Skeletal muscle tissue (tissue), 4 donors: ENCODE measurements around the gene NCKAP5. TPM values are rescaled to one million over a fixed set of nuclear protein-coding genes. Genes with fewer than 3 reads are reported as not detected.
A peak's percentile ranks its signal among the peaks of the same experiment; 100 is the strongest.

Source experiments
- H3K27ac ChIP-seq: one replicate; pipeline ENCODE4 v1.7.0; 2013; ENCODE audit warnings: mild to moderate bottlenecking, low read depth, low read length, inconsistent platforms
- H3K27me3 ChIP-seq, 3 donors: one replicate each; pipeline ENCODE4 v1.7.0; 2013; ENCODE audit warnings: low read length in 3 of 3; ENCODE audit not compliant: control insufficient read depth in 3 of 3, insufficient read depth in 3 of 3
- H3K36me3 ChIP-seq, 3 donors: one replicate each; pipeline ENCODE4 v1.7.0; 2013; ENCODE audit warnings: low read length in 3 of 3; ENCODE audit not compliant: control insufficient read depth in 3 of 3, insufficient read depth in 3 of 3
- H3K4me1 ChIP-seq, 3 donors: one replicate each; pipeline ENCODE4 v1.7.0; 2013; ENCODE audit warnings: low read length in 3 of 3, mild to moderate bottlenecking in 3 of 3; ENCODE audit not compliant: control insufficient read depth in 3 of 3, insufficient read depth in 3 of 3
- H3K4me3 ChIP-seq, 3 donors: one replicate each; pipeline ENCODE4 v1.7.0; 2013; ENCODE audit warnings: low read length in 3 of 3
- H3K9ac ChIP-seq, 3 donors: one replicate each; pipeline ENCODE4 v1.7.0; 2013; ENCODE audit warnings: low read length in 3 of 3, mild to moderate bottlenecking in 3 of 3, moderate library complexity in 2 of 3, low read depth in 1 of 3
- H3K9me3 ChIP-seq, 3 donors: one replicate each; pipeline ENCODE4 v1.7.0; 2013; ENCODE audit warnings: low read length in 3 of 3; ENCODE audit not compliant: control insufficient read depth in 3 of 3
- total RNA-seq: library from RNA; depleted of rRNA; stranded (reverse); fragments of >200 nt; gene quantifications from one replicate; pipeline ENCODE4 v1.2.3, GENCODE V29; 2014
- donor health status: Osteomylitis.

The NCKAP5 gene
- total RNA-seq, 1 donor from 2014 or later, result 5.7 TPM

DNA sequence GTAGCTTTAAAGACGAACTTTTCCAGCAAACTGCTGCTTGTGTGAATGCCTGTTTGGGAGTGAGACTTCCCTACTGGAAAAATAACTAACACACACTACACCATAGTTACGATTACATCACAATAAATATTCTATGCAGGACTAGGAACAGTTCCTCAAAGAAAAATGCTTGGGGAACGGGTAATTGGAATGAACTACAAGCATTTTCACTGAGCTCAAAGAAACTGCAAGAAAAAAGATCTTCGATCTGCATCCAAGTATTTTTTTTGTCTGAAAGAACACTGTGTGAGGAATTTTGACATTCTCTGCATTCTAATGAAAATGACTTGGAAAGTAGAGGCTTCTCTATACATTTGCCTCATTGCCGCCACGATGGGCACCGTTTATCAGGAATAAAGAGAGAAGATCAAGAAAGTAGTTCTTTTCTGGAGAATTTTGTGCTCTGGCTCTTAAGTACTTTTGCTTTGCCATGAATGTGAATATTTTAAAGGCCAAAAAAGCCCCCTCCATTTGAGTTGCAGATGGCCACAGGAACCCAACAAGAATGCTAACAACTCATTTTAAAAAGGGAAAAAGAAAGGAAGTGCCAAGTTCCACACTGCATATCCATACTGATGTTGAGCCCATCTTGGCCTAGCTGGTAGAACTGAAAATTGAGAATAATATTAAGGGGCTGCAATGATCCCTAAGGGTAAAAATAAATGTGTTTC lies 911.8 kb downstream of the NCKAP5 start:
- H3K4me3 ChIP-seq, result no peak overlapping the region
- no peaks in the 10 kb centered on the region for H3K9me3 ChIP-seq
- H3K9ac ChIP-seq, result no peak overlapping the region
- no peaks in the 10 kb centered on the region for H3K4me1 ChIP-seq
- H3K27ac ChIP-seq, result no peak overlapping the region
- H3K36me3 ChIP-seq, result no peaks in the 10 kb centered on the region
- H3K27me3 ChIP-seq, result peaks cover 0 to 11% (median 2%) of the 10 kb centered on the region in 3 donors

DNA sequence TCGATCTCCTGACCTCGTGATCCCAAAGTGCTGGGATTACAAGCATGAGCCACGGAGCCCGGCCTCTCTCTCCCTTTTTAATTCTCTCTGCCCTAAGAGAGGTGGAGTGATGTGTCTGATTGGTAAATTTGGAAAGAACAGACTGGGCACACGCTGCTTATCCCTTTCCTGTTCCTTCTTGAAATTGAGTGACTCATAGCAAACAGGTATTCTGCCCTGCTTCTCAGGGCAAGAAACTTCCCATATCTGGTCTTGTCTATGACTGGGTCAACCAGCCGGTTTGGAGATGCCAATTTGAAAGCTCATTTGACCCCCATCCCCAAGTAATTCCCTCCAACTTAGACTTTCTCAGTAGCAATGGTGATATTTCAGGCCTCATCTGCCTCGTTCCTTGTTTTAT lies 913.3 kb downstream of the NCKAP5 start:
- Histone ChIP-seq H3K4me1 (no peaks in the 10 kb centered on the region), H3K9ac (no peak overlapping the region), H3K27me3 (peaks cover 0 to 6% (median 5%) of the 10 kb centered on the region in 3 donors), H3K27ac (no peak overlapping the region), H3K9me3 (no peaks in the 10 kb centered on the region), H3K36me3 (no peaks in the 10 kb centered on the region), H3K4me3 (no peak overlapping the region)

DNA sequence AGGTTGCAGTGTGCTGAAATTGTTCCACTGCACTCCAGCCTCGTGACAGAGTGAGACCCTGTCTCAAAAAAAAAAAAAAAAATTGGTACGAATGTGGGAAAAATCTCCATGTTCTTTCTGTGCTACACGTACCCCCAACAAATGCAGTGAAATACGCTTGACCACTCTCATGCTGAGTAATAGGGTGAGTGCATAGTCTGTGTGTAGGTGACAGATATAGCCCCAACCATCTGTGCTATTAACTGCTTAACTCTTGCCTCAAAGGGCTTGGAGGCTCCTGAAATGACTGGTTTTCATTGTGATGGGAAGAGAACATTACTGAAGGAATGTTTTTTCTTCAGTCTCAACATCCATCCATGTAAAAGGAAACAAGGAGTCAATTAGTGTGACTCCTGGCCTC lies 913.9 kb downstream of the NCKAP5 start:
- Histone ChIP-seq H3K27ac (no peak overlapping the region), H3K4me1 (no peaks in the 10 kb centered on the region), H3K27me3 (peaks cover 0 to 6% (median 5%) of the 10 kb centered on the region in 3 donors), H3K9ac (no peak overlapping the region), H3K36me3 (no peaks in the 10 kb centered on the region), H3K4me3 (no peak overlapping the region), H3K9me3 (no peaks in the 10 kb centered on the region)

DNA sequence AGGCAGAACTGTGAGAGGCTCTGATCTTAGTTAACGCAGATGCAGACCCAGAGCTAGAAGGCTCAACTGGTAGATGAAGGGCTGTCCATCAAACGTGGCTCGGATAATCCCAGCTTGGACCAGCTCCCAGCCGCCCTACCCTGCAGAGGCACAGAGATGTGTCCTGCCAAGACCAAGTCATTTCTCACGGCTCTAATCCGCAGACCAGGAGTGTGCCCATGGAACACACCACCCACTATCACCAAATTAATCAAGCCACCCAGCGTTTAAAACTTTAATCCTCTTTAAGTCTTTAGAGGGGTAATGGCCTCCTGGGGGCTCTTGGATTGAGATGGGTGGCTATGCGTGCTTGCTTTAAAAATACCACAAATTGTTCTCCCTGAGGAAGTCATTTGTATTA lies 915.8 kb downstream of the NCKAP5 start:
- Histone ChIP-seq H3K9ac (no peak overlapping the region), H3K4me1 (no peaks in the 10 kb centered on the region), H3K27me3 (peaks cover 0 to 10% (median 5%) of the 10 kb centered on the region in 3 donors), H3K9me3 (no peaks in the 10 kb centered on the region), H3K27ac (no peak overlapping the region), H3K36me3 (no peaks in the 10 kb centered on the region), H3K4me3 (no peak overlapping the region)

DNA sequence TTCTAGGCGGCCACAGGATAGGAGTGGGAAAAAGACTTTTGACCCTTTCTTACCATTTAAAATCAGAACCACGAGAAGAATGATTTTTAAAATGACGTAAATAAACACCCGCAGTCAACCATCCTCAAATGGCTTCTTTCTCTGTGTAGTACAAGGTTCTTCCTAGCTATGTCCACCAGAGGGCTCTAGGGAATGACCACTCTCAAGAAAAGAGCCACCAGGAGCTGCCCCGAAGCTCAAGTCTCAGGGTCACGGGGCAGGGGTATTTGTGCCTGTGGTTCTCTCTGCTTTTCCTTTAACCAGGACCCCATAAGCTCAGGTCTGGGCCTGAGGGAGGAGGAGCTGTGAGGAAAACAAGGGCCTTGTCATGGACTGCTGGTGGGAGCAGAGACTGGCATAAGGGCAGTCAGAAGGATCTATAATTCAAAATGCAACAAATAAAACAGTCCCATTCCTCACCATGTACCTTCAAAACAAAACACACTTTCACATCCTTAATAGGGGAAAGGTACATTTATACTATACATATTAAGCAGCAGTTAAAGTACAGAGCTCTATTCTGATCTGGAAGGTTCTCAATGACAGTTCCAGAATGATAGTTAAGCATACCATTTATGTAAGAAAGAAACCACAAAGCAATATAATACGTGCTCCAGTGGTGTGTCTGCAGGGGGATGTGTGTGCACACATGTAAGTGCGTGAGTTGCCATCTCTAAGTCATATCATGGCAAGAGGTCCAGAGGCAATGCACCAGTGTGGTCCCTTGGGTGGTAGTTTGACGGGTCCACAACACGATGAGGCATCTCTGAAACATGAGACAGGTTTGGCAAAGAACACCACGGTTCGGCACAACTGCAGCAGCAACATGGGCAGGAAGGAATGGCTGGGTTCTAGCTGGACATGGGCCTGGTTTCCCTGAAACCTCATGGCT lies 916.9 kb downstream of the NCKAP5 start:
- H3K27ac ChIP-seq, result no peak overlapping the region
- H3K27me3 ChIP-seq, result peaks cover 0 to 10% (median 5%) of the 10 kb centered on the region in 3 donors
- H3K4me3 ChIP-seq, result no peak overlapping the region
- no peak overlapping the region for H3K9ac ChIP-seq
- no peaks in the 10 kb centered on the region for H3K36me3 ChIP-seq
- H3K9me3 ChIP-seq, result no peaks in the 10 kb centered on the region
- H3K4me1 ChIP-seq, result no peaks in the 10 kb centered on the region

DNA sequence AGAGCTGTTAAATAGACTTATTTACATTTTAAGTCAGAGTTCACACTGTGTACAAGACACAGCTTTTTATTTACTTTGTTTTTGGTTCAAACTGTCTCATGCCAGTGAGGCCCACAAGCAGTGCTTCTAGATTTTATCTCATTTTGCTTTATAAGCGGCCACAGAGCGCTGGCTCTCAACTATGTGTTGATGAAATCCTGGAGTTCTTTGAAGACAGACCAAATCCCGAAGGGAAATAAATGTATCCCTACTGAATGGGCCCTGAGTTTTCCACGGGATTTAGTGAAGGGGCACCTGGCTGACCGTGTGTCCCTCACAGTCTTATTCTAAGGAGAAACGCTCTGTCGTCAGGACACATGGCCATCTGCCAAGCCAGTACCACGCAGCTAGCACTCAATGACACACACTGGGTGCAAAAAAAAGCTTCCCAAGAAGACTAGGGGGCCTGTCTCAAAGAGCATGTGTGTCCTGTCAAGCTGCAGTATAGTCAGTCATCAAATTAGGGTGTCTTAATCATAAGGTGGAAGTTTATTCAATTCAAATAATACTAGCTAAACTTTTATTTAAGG lies 921.6 kb downstream of the NCKAP5 start:
- H3K9ac ChIP-seq, result no peak overlapping the region
- H3K36me3 ChIP-seq, result no peaks in the 10 kb centered on the region
- peaks cover 0 to 6% (median 4%) of the 10 kb centered on the region in 3 donors for H3K27me3 ChIP-seq
- H3K4me1 ChIP-seq, result no peaks in the 10 kb centered on the region
- no peaks in the 10 kb centered on the region for H3K9me3 ChIP-seq
- H3K27ac ChIP-seq, result no peak overlapping the region
- H3K4me3 ChIP-seq, result no peak overlapping the region

DNA sequence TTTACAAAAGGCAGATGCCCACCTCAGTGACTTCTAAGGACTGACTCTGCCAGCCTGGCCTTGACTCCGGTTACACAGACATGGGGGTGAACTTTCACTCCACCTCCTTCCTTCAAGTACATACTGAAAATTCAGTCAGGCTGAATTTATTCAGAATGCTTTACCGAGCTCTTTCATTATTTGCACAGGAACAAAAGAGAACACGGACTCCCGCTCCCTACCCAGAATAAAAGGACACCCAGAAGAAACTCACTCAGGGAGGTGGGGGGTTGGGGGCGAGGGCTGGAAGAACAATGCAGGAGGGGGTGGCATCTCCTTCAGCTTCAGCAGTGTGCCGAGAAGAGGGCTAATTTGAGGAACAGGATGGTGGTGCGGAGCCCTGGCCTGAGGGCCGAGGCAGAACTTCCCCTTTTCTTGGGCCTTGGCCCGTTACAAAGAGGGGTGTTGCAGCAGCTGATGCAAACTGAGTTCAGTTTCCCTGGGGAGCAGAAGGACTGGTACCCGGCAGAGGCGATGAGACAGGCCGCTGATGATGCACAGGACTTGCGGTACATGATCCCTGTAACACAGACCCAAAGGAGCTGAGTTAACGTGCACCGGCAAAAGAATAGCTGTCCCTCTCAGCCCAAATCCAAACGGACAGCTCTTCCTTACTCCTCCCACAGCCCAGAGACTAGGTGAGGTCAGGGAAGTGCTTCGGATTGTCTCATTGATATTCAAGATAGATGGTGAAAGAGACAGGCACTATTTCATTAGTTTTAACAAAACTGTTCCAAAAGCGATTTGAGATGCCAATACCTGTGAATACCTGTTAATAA lies 922.3 kb downstream of the NCKAP5 start:
- H3K4me1 ChIP-seq, result no peaks in the 10 kb centered on the region
- no peaks in the 10 kb centered on the region for H3K9me3 ChIP-seq
- no peak overlapping the region for H3K27ac ChIP-seq
- H3K4me3 ChIP-seq, result no peak overlapping the region
- peaks cover 0 to 4% (median 3%) of the 10 kb centered on the region in 3 donors for H3K27me3 ChIP-seq
- H3K9ac ChIP-seq, result no peak overlapping the region
- no peaks in the 10 kb centered on the region for H3K36me3 ChIP-seq

DNA sequence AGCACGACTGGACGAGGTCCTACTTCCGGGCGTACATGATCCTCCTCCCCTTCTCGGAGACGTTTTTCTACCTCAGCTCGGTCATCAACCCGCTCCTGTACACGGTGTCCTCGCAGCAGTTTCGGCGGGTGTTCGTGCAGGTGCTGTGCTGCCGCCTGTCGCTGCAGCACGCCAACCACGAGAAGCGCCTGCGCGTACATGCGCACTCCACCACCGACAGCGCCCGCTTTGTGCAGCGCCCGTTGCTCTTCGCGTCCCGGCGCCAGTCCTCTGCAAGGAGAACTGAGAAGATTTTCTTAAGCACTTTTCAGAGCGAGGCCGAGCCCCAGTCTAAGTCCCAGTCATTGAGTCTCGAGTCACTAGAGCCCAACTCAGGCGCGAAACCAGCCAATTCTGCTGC lies 923.1 kb downstream of the NCKAP5 start:
- Histone ChIP-seq H3K27ac (no peak overlapping the region), H3K9me3 (no peaks in the 10 kb centered on the region), H3K4me3 (peak overlapping the region in 1 of 3 donors; percentile 3), H3K36me3 (no peaks in the 10 kb centered on the region), H3K4me1 (no peaks in the 10 kb centered on the region), H3K27me3 (peaks cover 0 to 4% (median 3%) of the 10 kb centered on the region in 3 donors), H3K9ac (no peak overlapping the region)

DNA sequence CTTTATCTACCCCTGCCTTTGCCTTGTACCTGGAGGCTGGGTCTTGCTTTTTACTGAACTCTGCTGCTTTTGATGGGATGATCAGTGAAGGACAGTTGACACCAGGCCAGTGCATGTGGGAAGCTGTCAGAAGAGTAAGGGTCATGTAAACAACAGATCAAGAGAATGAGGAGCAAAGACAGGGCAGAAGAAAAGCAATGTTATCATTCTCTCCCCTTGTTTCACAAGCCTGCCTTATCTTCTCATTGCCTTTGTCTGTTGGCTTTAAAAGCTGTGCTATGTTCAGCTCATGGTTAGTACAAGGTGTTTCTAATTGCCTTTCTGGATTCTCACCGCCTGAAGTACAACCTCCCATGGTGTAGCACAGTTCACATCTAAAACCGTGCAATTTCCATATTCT lies 925.8 kb downstream of the NCKAP5 start:
- Histone ChIP-seq H3K27me3 (peaks cover 0 to 3% (median 0%) of the 10 kb centered on the region in 3 donors), H3K36me3 (no peaks in the 10 kb centered on the region), H3K27ac (no peak overlapping the region), H3K4me1 (no peaks in the 10 kb centered on the region), H3K9ac (no peak overlapping the region), H3K4me3 (no peak overlapping the region), H3K9me3 (no peaks in the 10 kb centered on the region)
